HL-60 (cell line): ENCODE data around the gene MYO10.

Experiments used
- DNase-seq, 2 experiments: peaks; one replicate each; pipeline ENCODE4 v3.0.0-alpha.2; 2010 to 2020; ENCODE audit warnings: low read depth in 1 of 2, low spot score in 1 of 2
- H3K27ac ChIP-seq: fragments of 250-450 bp; sonication (Bioruptor Pico); replicated peaks from 2 replicates; pipeline ENCODE4 v1.5.1; 2020; ENCODE audit warnings: mild to moderate bottlenecking, moderate library complexity
- H3K27me3 ChIP-seq: fragments of 250-450 bp; sonication (Bioruptor Pico); 2 replicates; pipeline ENCODE4 v1.5.1; 2021; ENCODE audit warnings: mild to moderate bottlenecking, moderate library complexity; ENCODE audit not compliant: insufficient read depth, poor library complexity, severe bottlenecking
- H3K4me3 ChIP-seq: replicated peaks from 2 replicates; pipeline ENCODE4 v1.5.1; 2011; ENCODE audit warnings: mild to moderate bottlenecking, control low read depth, low read length; ENCODE audit not compliant: insufficient read depth
- CTCF ChIP-seq: IDR thresholded peaks from one replicate; pipeline ENCODE4 v1.5.1; 2011; ENCODE audit warnings: low read length, control low read depth, inconsistent platforms; ENCODE audit not compliant: insufficient read depth
- GABPA ChIP-seq: IDR thresholded peaks from 2 replicates; pipeline ENCODE4 v1.6.1; 2012; ENCODE audit warnings: low read depth
- POLR2AphosphoS5 ChIP-seq: IDR thresholded peaks from 2 replicates; pipeline ENCODE4 v1.6.1; 2012; ENCODE audit warnings: low read depth
- REST ChIP-seq: IDR thresholded peaks from 2 replicates; pipeline ENCODE4 v1.6.1; 2012; ENCODE audit warnings: low read depth; ENCODE audit not compliant: insufficient replicate concordance
- SPI1 ChIP-seq: IDR thresholded peaks from 2 replicates; pipeline ENCODE4 v1.6.1; 2012; ENCODE audit warnings: low read depth, mild to moderate bottlenecking, borderline replicate concordance

MYO10 gene

GRCh38 chr5:16675806-16676205, 260.3 kb downstream of the MYO10 start:
- DNase-seq = no peak
- Histone ChIP-seq H3K27ac (no peak overlapping the region), H3K27me3 (no peaks in the 10 kb centered on the region), H3K4me3 (no peak overlapping the region)
- no peak for TF ChIP-seq GABPA
- TF ChIP-seq SPI1 = no peak
- no peak for TF ChIP-seq CTCF
- no peak for TF ChIP-seq REST
- TF ChIP-seq POLR2AphosphoS5 = no peak

GRCh38 chr5:16674750-16675149, 261.3 kb downstream of the MYO10 start:
- Histone ChIP-seq H3K27ac (no peak overlapping the region), H3K27me3 (no peaks in the 10 kb centered on the region), H3K4me3 (no peak overlapping the region)
- no peak for TF ChIP-seq POLR2AphosphoS5
- no peak for TF ChIP-seq CTCF
- TF ChIP-seq REST = no peak
- TF ChIP-seq SPI1 = no peak
- TF ChIP-seq GABPA = no peak
- DNase-seq = no peak

GRCh38 chr5:16673241-16674201, 262.6 kb downstream of the MYO10 start:
- no peak for DNase-seq
- TF ChIP-seq SPI1 (no peak), GABPA (no peak), POLR2AphosphoS5 (no peak), REST (no peak), CTCF (no peak)
- H3K4me3 ChIP-seq = no peak overlapping the region
- H3K27me3 ChIP-seq = no peaks in the 10 kb centered on the region
- no peak overlapping the region for H3K27ac ChIP-seq
